GM13977 (cell line): ENCODE results near the gene ATOH8.

Experiments
- DNase-seq: peaks from one replicate; pipeline ENCODE4 v3.0.0; 2012; ENCODE audit warnings: low spot score
- in situ Hi-C: fragments of 300-500 bp; cut with MboI; formaldehyde crosslinking; loops from one replicate; pipeline ENCODE4 v1.12.0; 2022; ENCODE audit warnings: low sequenced_read_pairs, low pct_unique_long_range_greater_than_20kb, mixed read lengths, inconsistent platforms; ENCODE audit not compliant: unreplicated experiment
- TF ChIP-seq, protein P1 (sequence below): IDR thresholded peaks from 2 replicates; pipeline ENCODE4 v1.5.1; 2012; ENCODE audit warnings: mild to moderate bottlenecking, control low read depth; ENCODE audit not compliant: insufficient read depth; ENCODE audit errors: extremely low read depth, missing control alignments

The ATOH8 gene

DNA sequence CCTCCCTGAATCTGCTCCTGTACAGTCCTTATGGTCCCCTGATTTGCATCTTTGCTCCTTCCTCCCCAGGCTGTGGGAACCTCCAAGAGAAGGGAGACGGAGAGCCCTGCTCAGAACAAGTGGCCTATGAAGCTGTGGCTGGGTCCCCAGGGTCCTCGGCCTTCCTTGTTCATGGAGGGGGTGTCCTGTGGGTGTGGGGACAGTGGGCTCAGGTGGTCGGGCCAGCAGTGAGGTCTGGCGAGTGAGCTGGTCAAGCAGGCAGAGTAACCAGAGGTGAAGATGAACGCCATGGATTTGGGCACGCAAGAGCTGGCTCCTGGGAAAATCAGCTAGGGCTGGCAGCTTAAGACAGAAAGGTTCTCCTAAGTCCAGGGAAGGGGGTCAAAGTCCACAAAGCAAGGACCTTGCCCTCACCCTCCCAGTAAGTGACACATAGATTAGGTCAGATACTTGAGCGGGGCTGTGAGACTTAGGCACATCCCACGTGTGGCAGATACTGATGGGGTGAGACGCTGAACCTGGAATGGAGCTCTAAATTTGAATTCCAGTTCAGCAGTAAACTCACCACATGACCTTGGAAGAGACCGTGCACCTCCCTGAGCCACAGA is 34.8 kb upstream of the ATOH8 start:
- in situ Hi-C loops = no loop called here
- DNase-seq = no peak
- TF ChIP-seq, protein P1, sequence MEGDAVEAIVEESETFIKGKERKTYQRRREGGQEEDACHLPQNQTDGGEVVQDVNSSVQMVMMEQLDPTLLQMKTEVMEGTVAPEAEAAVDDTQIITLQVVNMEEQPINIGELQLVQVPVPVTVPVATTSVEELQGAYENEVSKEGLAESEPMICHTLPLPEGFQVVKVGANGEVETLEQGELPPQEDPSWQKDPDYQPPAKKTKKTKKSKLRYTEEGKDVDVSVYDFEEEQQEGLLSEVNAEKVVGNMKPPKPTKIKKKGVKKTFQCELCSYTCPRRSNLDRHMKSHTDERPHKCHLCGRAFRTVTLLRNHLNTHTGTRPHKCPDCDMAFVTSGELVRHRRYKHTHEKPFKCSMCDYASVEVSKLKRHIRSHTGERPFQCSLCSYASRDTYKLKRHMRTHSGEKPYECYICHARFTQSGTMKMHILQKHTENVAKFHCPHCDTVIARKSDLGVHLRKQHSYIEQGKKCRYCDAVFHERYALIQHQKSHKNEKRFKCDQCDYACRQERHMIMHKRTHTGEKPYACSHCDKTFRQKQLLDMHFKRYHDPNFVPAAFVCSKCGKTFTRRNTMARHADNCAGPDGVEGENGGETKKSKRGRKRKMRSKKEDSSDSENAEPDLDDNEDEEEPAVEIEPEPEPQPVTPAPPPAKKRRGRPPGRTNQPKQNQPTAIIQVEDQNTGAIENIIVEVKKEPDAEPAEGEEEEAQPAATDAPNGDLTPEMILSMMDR = no peak

DNA sequence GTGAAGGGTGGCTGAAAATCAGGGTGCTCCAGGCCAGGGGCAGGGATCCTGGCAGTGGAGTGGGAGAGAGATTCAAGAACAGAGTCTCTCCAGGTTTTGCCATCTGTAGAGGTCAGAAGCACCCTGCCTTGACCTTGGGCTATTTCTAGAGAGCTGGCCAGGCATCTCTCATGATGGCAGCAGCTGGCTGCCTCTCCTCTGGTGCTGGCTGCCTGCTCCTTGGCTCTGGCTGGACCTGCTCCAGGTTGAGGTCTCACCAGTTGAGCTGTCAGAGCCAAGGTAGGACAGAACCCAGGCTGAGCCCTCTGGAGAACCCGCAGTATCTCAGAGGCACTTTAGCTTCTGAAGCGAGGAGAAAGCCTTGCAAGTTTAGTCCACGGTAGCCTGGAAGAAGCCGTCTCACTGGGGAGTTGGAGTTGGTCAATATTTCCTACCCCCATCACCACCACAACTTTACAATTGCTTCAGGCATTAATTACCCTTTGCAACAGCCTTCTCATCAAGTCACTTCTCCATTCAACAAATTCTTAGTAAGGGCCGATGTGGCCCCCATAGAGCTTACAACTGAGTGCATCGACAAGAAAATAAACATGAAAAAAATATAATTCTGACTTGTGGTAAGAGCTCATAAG is 34.1 kb upstream of the ATOH8 start:
- TF ChIP-seq, protein P1 = no peak
- in situ Hi-C loops = loop anchor here (10.0 kb wide), 1 partner anchor 355 kb away; no protein-coding TSS in a partner anchor
- DNase-seq = no peak

DNA sequence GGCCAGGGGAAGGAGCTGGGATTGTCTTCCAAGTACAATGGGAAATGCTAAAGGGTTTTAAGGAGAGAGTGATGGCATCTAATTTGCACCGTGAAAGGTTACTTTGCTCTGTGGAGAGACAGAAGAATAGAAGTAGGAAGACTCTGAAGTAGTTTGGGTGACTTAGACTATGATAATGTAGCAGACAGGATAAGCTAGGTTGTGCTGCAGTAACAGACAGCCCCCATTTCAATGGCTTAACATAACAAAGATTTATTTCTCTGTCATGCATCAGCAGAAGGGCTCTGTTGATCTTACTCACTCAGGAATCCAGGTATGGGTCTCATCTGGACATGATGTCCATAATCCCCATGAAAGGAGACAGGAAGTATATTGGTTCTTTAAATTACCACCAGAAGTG is 33.3 kb upstream of the ATOH8 start:
- TF ChIP-seq, protein P1 = no peak
- in situ Hi-C loops = loop anchor here (10.0 kb wide), 1 partner anchor 354 kb away; no protein-coding TSS in a partner anchor

DNA sequence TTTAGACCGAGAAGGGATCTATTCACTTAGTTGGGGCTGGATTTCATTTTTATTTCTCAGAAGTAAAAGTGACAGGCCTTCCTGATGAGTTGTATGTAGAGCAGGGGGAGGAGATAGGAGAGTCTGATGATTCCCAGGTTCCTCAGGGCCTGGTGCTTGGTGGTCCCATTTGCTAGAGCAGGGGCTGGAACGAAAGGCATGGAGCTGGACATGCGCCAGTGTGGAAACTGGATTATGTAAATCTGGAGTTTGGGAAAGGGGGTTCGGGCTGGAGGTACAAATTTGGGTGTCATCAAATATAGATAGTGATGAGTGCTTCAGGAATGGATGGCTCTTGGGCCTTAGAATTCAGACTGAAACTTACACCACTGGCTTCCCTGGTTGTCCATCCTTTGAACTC is 32.1 kb upstream of the ATOH8 start:
- in situ Hi-C loops = loop anchor here (10.0 kb wide), 1 partner anchor 353 kb away; no protein-coding TSS in a partner anchor
- no peak for DNase-seq
- TF ChIP-seq, protein P1 = no peak

More for the DNA sequence above, 33.3 kb upstream of the ATOH8 start:
- no peak for DNase-seq

DNA sequence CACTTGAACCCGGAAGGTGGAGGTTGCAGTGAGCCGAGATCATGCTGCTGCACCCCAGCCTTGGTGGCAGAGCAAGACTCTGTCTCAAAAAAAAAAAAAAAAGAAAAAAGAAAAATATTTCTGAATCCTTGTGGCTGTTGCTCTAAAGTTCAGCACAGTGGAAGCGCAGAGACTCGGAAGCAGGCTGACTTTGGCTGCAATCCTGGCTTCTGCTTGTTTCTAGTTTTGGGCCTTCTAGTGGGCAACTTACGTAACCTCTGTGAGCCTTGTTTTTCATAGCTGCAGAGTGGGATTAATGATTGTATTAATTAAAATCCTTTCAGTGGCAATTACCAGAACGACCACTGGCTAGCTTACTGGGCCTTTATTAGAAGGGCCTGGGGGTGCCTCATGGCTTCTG is 31.3 kb upstream of the ATOH8 start:
- TF ChIP-seq, protein P1 = no peak
- DNase-seq = no peak
- in situ Hi-C loops = loop anchor here (10.0 kb wide), 1 partner anchor 352 kb away; no protein-coding TSS in a partner anchor

DNA sequence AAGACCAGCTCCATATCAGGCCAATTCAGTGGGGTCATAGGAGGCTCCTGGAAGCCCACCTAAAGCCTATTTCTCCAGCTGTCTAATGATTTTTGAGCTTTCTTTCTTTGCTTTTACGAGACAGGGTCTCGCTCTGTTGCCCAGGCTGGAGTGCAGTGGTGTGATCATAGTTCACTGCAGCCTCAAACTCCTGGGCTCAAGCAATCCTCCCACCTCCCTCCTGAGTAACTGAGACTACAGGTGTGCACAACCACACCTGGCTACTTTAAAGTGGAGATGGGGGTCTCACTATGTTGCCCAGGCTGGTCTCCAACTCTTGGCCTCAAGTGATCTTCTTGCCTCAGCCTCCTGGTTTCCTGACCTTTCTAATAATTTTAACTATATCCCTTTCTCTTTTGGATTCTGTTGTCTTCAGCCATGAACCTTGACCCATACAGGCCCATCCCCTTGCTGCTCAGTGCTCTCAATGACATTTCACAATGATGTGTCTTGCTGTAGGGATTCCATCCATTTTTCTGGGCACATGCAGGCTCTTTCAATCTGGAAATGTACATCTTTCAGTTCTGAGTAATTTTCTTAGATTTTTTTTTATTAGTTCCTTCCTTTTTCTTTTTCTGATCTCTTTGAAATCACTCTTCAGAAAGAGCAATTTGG is 30.0 kb upstream of the ATOH8 start:
- in situ Hi-C loops = loop anchor here (10.0 kb wide), 1 partner anchor 351 kb away; no protein-coding TSS in a partner anchor

More for the DNA sequence above, 30.0 kb upstream of the ATOH8 start:
- TF ChIP-seq, protein P1 = no peak
- DNase-seq = no peak
